ENCODE results near the gene VAC14. TPM values are rescaled to one million over a fixed set of nuclear protein-coding genes. Genes with fewer than 3 reads are reported as not detected.

VAC14 gene
- total RNA-seq, 1 experiment from 2014 or later = 65.5 TPM

DNA sequence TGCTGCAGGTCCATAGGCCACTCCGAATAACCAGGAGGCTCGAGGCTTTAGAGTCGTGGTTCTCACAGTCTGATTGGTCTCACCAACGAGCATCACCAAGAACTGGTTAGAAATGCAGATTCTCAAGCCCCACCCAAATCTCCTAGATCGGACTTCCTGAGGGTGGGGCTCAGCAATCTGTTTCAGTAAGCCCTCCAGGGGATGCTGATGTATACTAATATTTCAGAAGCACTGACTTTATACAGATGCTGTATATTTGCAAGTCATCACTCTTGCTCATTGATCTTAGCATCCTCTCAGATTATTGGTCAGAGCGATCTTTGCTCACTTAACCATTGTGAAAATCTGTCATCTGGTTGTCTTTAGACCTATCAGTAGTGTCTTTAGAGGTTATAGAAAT, 4.4 kb upstream of the VAC14 start:
- H3K27ac ChIP-seq (ENCODE audit: low read length) = no peak overlapping the region
- POLR2A ChIA-PET (ENCODE audit: unreplicated experiment) = no interaction called here
- no peaks in the 10 kb centered on the region for H3K9me3 ChIP-seq (ENCODE audit: low read length)

GRCh38 chr16:70804734-70805169, 3.8 kb upstream of the VAC14 start:
- H3K79me2 ChIP-seq (ENCODE audit: low read length) = peaks cover 10% of the 10 kb centered on the region
- peaks cover 5% of the 10 kb centered on the region; the same call in 1 of the 2 replicates for H3K4me1 ChIP-seq (ENCODE audit: insufficient read depth, low read length)
- no peak overlapping the region for H3K27ac ChIP-seq (ENCODE audit: low read length)
- ChIA-PET POLR2A (ENCODE audit: unreplicated experiment) (no interaction called here), CTCF (no interaction called here)
- H3K9me2 ChIP-seq (replicated peaks; ENCODE audit: low read length) = no peaks in the 10 kb centered on the region
- no peaks in the 10 kb centered on the region for H4K20me1 ChIP-seq (ENCODE audit: low read length)
- no peaks in the 10 kb centered on the region for H3F3A ChIP-seq (ENCODE audit: low read length, unreplicated experiment)
- no peak for DNase-seq
- no peaks in the 10 kb centered on the region for H3K36me3 ChIP-seq (ENCODE audit: low read depth, low read length)
- no TSS peak for BruUV-seq (replicated peaks)
- ATAC-seq = no peak
- no peak overlapping the region for H3K9ac ChIP-seq (ENCODE audit: low read length)
- no peak overlapping the region for H2AFZ ChIP-seq (ENCODE audit: low read length)
- H3K4me2 ChIP-seq (ENCODE audit: low read length) = no peak overlapping the region
- intact Hi-C loops (cut with micrococcal nuclease) = no loop called here
- TF ChIP-seq EZH2phosphoT487 (IDR thresholded peaks at IDR 0.05; ENCODE audit: borderline replicate concordance, low read length) (no peak), EZH2 (IDR thresholded peaks at IDR 0.05; ENCODE audit: low read length, unreplicated experiment) (no peak), CTCF (conservative IDR thresholded peaks at IDR 0.05; ENCODE audit: low read depth, low read length) (no peak)
- no peak overlapping the region for H3K4me3 ChIP-seq (ENCODE audit: low read length)
- no peaks in the 10 kb centered on the region for H3K27me3 ChIP-seq (ENCODE audit: low read length)
- no peaks in the 10 kb centered on the region for H3K9me3 ChIP-seq (ENCODE audit: low read length)

More for the DNA sequence above, 4.4 kb upstream of the VAC14 start:
- no peaks in the 10 kb centered on the region for H3K27me3 ChIP-seq (ENCODE audit: low read length)
- no peak overlapping the region for H3K4me2 ChIP-seq (ENCODE audit: low read length)
- ATAC-seq = no peak
- no peaks in the 10 kb centered on the region for H3K4me1 ChIP-seq (ENCODE audit: insufficient read depth, low read length)
- no peaks in the 10 kb centered on the region for H4K20me1 ChIP-seq (ENCODE audit: low read length)
- CTCF ChIA-PET = no interaction called here
- no peak overlapping the region for H3K4me3 ChIP-seq (ENCODE audit: low read length)
- H2AFZ ChIP-seq (ENCODE audit: low read length) = no peak overlapping the region
- TF ChIP-seq EZH2 (IDR thresholded peaks at IDR 0.05; ENCODE audit: low read length, unreplicated experiment) (no peak), CTCF (conservative IDR thresholded peaks at IDR 0.05; ENCODE audit: low read depth, low read length) (no peak), EZH2phosphoT487 (IDR thresholded peaks at IDR 0.05; ENCODE audit: borderline replicate concordance, low read length) (no peak)
- BruUV-seq (replicated peaks) = no TSS peak
- intact Hi-C loops (cut with micrococcal nuclease) = no loop called here
- no peaks in the 10 kb centered on the region for H3K36me3 ChIP-seq (ENCODE audit: low read depth, low read length)
- H3K79me2 ChIP-seq (ENCODE audit: low read length) = peaks cover 4% of the 10 kb centered on the region
- no peaks in the 10 kb centered on the region for H3K9me2 ChIP-seq (replicated peaks; ENCODE audit: low read length)
- DNase-seq = no peak
- H3F3A ChIP-seq (ENCODE audit: low read length, unreplicated experiment) = no peaks in the 10 kb centered on the region
- H3K9ac ChIP-seq (ENCODE audit: low read length) = no peak overlapping the region

GRCh38 chr16:70804153-70804733, 3.3 kb upstream of the VAC14 start:
- H2AFZ ChIP-seq (ENCODE audit: low read length) = no peak overlapping the region
- DNase-seq (peak; percentile 5), ATAC-seq (no peak)
- H3K27me3 ChIP-seq (ENCODE audit: low read length) = no peaks in the 10 kb centered on the region
- POLR2A ChIA-PET (ENCODE audit: unreplicated experiment) = no interaction called here
- CTCF ChIA-PET = no interaction called here
- H3K4me1 ChIP-seq (ENCODE audit: insufficient read depth, low read length) = peaks cover 10% of the 10 kb centered on the region; the same call in 1 of the 2 replicates
- BruUV-seq (replicated peaks) = no TSS peak
- no peaks in the 10 kb centered on the region for H3K9me3 ChIP-seq (ENCODE audit: low read length)
- no peaks in the 10 kb centered on the region for H3K36me3 ChIP-seq (ENCODE audit: low read depth, low read length)
- intact Hi-C loops (cut with micrococcal nuclease) = no loop called here
- H3K9me2 ChIP-seq (replicated peaks; ENCODE audit: low read length) = no peaks in the 10 kb centered on the region
- peaks cover 15% of the 10 kb centered on the region for H3K79me2 ChIP-seq (ENCODE audit: low read length)
- H3K4me3 ChIP-seq (ENCODE audit: low read length) = no peak overlapping the region
- no peak overlapping the region for H3K27ac ChIP-seq (ENCODE audit: low read length)
- no peaks in the 10 kb centered on the region for H4K20me1 ChIP-seq (ENCODE audit: low read length)
- no peak overlapping the region for H3K9ac ChIP-seq (ENCODE audit: low read length)
- H3K4me2 ChIP-seq (ENCODE audit: low read length) = no peak overlapping the region
- no peaks in the 10 kb centered on the region for H3F3A ChIP-seq (ENCODE audit: low read length, unreplicated experiment)
- TF ChIP-seq CTCF (conservative IDR thresholded peaks at IDR 0.05; ENCODE audit: low read depth, low read length) (no peak), EZH2phosphoT487 (IDR thresholded peaks at IDR 0.05; ENCODE audit: borderline replicate concordance, low read length) (no peak), EZH2 (IDR thresholded peaks at IDR 0.05; ENCODE audit: low read length, unreplicated experiment) (no peak)
